Breast epithelium (tissue), 4 donors: ENCODE measurements around the gene BABAM2. TPM values are rescaled to one million over a fixed set of nuclear protein-coding genes. Genes with fewer than 3 reads are reported as not detected.

ENCODE experiments used
- DNase-seq, 2 donors: peaks; one replicate each; pipeline ENCODE4 v3.0.0-alpha.2; 2019; ENCODE audit warnings: low spot score in 2 of 2
- H3K27ac ChIP-seq, 2 donors: fragments of 200-600 bp; sonication (generic) in 1 of 2; one replicate each; pipeline ENCODE4 v1.5.1; 2016 to 2019; ENCODE audit warnings: mild to moderate bottlenecking in 1 of 2
- H3K27me3 ChIP-seq, 2 donors: fragments of 200-600 bp; sonication (generic) in 1 of 2; one replicate each; pipeline versions ENCODE4 v1.5.1 to v1.6.0; 2017 to 2019; ENCODE audit warnings: control low read depth in 1 of 2, mild to moderate bottlenecking in 1 of 2
- H3K36me3 ChIP-seq: fragments of 200-600 bp; one replicate; pipeline ENCODE4 v1.5.1; 2019
- H3K4me1 ChIP-seq, 2 donors: fragments of 200-600 bp; sonication (generic); one replicate each; pipeline ENCODE4 v1.5.1; 2016 to 2019; ENCODE audit warnings: control low read depth in 1 of 2
- H3K4me3 ChIP-seq, 3 donors: fragments of 200-600 bp; sonication (generic); 1 replicate in 2 of 3; 2 replicates in 1 of 3; pipeline ENCODE4 v1.5.1; 2016 to 2019; ENCODE audit warnings: mild to moderate bottlenecking in 3 of 3, moderate library complexity in 2 of 3
- H3K9me3 ChIP-seq, 2 donors: fragments of 200-600 bp; sonication (generic) in 1 of 2; one replicate each; pipeline ENCODE4 v1.5.1; 2016 to 2019; ENCODE audit warnings: control low read depth in 1 of 2
- POLR2A ChIP-seq: fragments of 450-650 bp; IDR thresholded peaks from one replicate; pipeline ENCODE4 v1.6.1; 2016; ENCODE audit warnings: antibody characterized with exemption, mild to moderate bottlenecking, moderate library complexity
- POLR2AphosphoS5 ChIP-seq, 3 donors: sonication (generic); formaldehyde crosslinking; IDR thresholded peaks; one replicate each; pipeline ENCODE4 v1.6.1; 2017; ENCODE audit warnings: antibody characterized with exemption in 3 of 3
- intact Hi-C: fragments of 100-400 bp; cut with DNase I; formaldehyde crosslinking; loops from one replicate; pipeline ENCODE4 v1.15.1; 2023; ENCODE audit warnings: low total_unique reads
- total RNA-seq, 3 donors: library from RNA; depleted of rRNA; stranded (reverse); fragments of >200 nt; gene quantifications; one replicate each; pipeline ENCODE4 v1.1.0, GENCODE V29; 2016
- TF ChIP-seq, protein P1 (sequence below), 3 donors: fragments of 450-650 bp; IDR thresholded peaks; one replicate each; pipeline ENCODE4 v1.5.1; 2016 to 2017; ENCODE audit warnings: antibody characterized with exemption in 3 of 3, mild to moderate bottlenecking in 3 of 3, moderate library complexity in 3 of 3

BABAM2 gene
- total RNA-seq, 3 donors from 2014 or later, result 34.7 to 46.2 (median 37.4) TPM

DNA sequence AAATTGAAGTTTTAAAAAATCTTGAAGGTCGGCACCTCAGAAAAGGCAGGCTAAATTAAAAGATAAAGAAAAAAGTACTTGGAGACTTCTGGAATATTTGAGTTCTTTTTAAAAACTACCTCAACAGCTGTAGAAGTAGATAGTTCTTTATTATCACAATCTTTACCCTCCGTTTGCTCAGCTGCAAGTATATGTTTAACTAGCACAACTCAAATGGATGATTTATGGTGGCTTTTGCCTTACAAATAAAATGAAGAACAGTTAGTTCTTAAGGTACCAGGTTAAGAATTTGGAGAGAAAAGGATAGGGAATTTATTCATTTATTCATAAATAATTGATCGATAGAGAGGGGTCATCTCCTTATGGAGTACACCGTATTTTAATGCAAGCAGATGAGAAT is 264.6 kb downstream of the BABAM2 start:
- peaks cover 0 to 7% of the 10 kb centered on the region in 2 donors for H3K9me3 ChIP-seq
- no peak for DNase-seq
- H3K4me1 ChIP-seq, result no peaks in the 10 kb centered on the region
- H3K36me3 ChIP-seq, result no peaks in the 10 kb centered on the region
- no peaks in the 10 kb centered on the region for H3K27me3 ChIP-seq
- TF ChIP-seq POLR2AphosphoS5 (IDR thresholded peaks at IDR 0.05) (no peak), POLR2A (no peak)
- TF ChIP-seq, protein P1, sequence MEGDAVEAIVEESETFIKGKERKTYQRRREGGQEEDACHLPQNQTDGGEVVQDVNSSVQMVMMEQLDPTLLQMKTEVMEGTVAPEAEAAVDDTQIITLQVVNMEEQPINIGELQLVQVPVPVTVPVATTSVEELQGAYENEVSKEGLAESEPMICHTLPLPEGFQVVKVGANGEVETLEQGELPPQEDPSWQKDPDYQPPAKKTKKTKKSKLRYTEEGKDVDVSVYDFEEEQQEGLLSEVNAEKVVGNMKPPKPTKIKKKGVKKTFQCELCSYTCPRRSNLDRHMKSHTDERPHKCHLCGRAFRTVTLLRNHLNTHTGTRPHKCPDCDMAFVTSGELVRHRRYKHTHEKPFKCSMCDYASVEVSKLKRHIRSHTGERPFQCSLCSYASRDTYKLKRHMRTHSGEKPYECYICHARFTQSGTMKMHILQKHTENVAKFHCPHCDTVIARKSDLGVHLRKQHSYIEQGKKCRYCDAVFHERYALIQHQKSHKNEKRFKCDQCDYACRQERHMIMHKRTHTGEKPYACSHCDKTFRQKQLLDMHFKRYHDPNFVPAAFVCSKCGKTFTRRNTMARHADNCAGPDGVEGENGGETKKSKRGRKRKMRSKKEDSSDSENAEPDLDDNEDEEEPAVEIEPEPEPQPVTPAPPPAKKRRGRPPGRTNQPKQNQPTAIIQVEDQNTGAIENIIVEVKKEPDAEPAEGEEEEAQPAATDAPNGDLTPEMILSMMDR (IDR thresholded peaks at IDR 0.05), result no peak
- H3K4me3 ChIP-seq, result no peak overlapping the region
- no peak overlapping the region for H3K27ac ChIP-seq
- intact Hi-C loops, result no loop called here

DNA sequence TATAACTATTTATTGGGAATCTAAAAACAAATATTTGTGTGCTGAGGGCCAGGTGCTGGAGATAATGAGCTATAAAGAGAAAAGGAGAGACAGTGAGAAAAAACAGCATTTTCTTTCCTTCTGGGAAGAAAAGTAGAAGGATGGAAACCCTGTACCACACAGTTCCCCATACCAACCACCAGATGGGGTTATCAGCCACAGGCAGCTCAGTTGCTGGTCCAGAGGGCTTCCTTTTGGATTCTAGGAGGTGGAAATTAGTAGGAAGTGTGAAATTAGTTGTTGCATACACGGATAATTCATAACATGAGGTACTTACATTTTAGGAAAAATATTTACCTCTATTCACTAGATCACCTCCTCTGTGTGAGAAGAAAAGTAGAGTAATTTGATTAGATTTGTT is 265.1 kb downstream of the BABAM2 start:
- H3K4me3 ChIP-seq, result no peak overlapping the region
- no peak for TF ChIP-seq POLR2A
- TF ChIP-seq, protein P1 (IDR thresholded peaks at IDR 0.05), result peak in 1 of 3 donors; percentile 32

DNA sequence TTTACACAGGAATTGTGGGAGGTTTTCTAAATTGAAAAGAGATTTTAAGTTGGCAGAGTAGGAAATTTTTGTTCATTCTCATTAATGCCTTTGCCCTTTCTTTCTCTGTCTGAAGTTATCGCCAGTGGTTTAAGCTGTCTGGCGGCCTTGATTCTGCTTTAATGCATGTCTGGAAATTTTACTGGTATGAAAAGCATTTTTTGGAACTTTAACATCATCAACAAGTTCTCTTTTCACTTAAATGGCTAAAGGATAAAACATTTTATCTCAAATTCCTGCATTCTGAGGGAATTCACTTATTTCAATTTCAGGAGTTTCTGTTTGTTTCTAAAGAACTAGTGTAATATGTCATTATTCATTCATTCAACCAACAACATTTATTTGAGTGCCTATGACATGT is 268.3 kb downstream of the BABAM2 start:
- no peaks in the 10 kb centered on the region for H3K36me3 ChIP-seq
- no peaks in the 10 kb centered on the region for H3K4me1 ChIP-seq
- TF ChIP-seq POLR2AphosphoS5 (IDR thresholded peaks at IDR 0.05) (no peak), POLR2A (no peak)
- TF ChIP-seq, protein P1 (IDR thresholded peaks at IDR 0.05), result no peak
- intact Hi-C loops, result no loop called here
- no peak overlapping the region for H3K4me3 ChIP-seq
- no peak for DNase-seq
- H3K27ac ChIP-seq, result no peak overlapping the region
- peaks cover 0 to 7% of the 10 kb centered on the region in 2 donors for H3K9me3 ChIP-seq
- H3K27me3 ChIP-seq, result no peaks in the 10 kb centered on the region

More for the DNA sequence above, 265.1 kb downstream of the BABAM2 start:
- Histone ChIP-seq H3K36me3 (no peaks in the 10 kb centered on the region), H3K4me1 (no peaks in the 10 kb centered on the region), H3K27me3 (no peaks in the 10 kb centered on the region), H3K9me3 (peaks cover 0 to 7% of the 10 kb centered on the region in 2 donors), H3K27ac (no peak overlapping the region)
- intact Hi-C loops, result no loop called here
- DNase-seq, result no peak

DNA sequence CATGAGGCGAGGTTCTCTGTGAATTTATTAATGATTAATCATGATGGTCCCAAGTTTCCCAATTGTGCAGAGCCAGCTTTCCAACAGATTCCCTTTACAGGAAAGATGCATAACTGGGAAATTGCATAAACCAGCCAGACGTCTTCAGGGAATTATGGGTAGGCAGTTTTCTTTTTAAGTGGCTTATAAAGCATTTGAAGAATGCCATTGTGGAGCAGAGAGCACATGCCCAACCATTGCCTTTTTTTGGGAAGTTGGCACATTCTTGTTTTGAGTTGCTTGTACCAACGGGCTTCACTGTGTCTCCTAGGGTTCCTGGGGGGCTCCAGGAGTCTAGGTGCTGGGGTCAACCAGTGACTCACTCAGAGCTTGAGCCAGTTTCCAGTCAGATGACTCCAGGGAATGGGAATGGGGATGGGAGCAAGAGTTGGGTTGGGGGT is 270.5 kb downstream of the BABAM2 start:
- DNase-seq, result no peak
- intact Hi-C loops, result no loop called here
- Histone ChIP-seq H3K36me3 (no peaks in the 10 kb centered on the region), H3K27me3 (no peaks in the 10 kb centered on the region), H3K4me3 (no peak overlapping the region), H3K4me1 (no peaks in the 10 kb centered on the region), H3K27ac (peak overlapping the region; percentile 34 to 56), H3K9me3 (peaks cover 0 to 2% of the 10 kb centered on the region in 2 donors)
- no peak for TF ChIP-seq POLR2A
- TF ChIP-seq, protein P1 (IDR thresholded peaks at IDR 0.05), result no peak
- no peak for TF ChIP-seq POLR2AphosphoS5 (IDR thresholded peaks at IDR 0.05)

DNA sequence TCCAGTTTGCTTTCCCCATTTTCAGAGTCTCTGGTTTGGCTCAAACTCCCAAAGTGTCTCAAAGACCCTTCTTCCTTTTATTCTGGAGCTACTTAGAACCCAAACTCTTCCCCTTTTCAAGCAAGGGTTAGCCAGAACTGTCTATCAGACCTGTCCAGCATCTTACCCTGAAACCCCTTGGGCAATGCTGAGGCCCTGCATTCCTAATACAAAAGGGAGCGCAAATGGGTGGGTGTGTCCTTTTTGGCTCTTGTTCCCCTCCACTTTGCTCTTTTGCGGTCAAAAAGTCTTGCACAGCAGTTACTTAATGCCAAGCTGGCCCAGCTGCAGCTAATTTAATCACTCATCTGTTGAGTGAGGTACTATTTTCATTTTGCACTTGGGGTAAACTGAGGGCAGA is 270.9 kb downstream of the BABAM2 start:
- no peaks in the 10 kb centered on the region for H3K4me1 ChIP-seq
- no peaks in the 10 kb centered on the region for H3K9me3 ChIP-seq
- intact Hi-C loops, result no loop called here
- H3K4me3 ChIP-seq, result no peak overlapping the region
- H3K27ac ChIP-seq, result peak overlapping the region; percentile 34 to 56
- TF ChIP-seq POLR2AphosphoS5 (IDR thresholded peaks at IDR 0.05), result no peak
- TF ChIP-seq, protein P1 (IDR thresholded peaks at IDR 0.05), result no peak
- TF ChIP-seq POLR2A, result no peak
- no peaks in the 10 kb centered on the region for H3K27me3 ChIP-seq
- no peaks in the 10 kb centered on the region for H3K36me3 ChIP-seq
- no peak for DNase-seq
